Fibroblast of peridontal ligament (primary cell): ENCODE data around the gene PPIF.

Experiments
- DNase-seq: peaks from one replicate; pipeline ENCODE4 v3.0.0-alpha.2; 2010; ENCODE audit errors: extremely low read depth

The PPIF gene

DNA sequence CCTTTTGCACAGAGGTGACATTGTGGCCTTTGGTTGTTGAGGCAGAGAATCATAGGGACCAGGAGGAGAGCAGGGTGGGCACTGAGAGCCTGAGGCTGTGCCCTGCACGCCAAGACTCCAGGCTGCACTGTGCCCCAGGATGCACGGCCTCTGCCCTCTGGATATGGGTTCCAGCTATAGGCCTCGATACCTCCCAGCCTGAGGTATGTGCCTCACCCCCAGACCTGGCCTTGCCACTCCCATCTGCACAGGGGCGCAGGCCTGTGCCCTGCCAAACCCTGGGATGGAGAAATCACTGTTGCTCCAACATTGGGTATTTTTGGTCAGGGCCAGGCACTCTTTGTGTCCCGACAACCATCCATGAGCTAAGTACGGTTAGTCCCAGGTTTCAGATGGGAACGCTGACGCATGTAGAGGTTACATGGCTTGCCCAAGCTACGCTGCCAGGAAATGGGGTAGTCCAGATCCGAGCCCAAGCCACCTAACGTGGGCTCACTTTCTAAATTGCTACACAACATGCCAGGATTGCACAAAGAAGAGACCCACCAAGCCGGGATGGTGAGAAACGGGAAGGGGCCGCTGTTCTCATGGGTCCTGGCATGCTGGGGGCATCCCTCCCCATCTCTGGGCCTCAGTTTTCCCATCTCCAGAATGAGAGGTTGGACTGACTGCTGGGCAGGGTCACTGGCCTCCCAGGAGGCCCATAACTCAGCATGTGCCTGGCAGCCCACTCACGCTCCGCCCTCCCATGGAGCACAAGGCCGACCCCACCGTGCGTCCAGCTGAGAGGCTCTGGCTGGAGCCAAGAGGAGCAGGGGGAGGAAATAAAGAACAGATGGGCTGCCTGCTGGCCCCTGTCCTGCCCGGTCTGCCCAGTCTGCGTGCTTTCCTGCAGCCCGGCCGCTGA, 54.0 kb downstream of the PPIF start:
- DNase-seq, result peak; percentile 51

DNA sequence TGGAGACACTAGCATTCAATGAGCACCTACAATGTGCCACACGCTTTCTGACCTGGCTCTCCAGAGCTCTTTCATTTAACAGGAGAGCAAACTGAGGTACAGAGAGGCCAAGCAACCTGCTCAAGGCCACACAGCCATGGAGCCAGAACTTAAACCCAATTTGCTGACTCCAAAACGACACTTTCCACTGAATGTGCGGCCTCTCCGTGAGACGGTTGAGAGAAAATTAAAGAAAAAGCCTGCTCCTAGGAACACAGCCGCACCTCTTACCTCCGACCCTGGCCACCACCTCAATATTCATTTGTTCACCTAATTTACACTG, 55.3 kb downstream of the PPIF start:
- DNase-seq, result no peak

DNA sequence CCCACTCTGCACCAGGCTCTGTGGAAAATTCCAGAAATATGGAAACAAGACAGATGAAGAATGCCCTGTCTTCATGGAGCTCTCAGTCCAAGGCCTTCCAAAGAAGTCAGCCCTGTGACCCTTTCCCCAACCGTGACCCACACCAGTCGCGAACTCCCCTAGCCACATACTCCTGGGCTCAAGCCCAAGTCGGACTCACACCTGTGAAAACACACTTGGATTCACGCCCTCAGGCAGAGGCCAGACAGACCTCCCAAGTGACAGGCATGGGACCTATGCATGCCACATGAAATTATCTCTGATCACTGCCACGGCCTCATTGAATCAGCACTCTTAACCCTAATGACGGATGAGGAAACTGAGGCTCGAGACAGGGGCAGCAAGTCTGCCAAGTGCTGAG, 55.7 kb downstream of the PPIF start:
- DNase-seq, result no peak

DNA sequence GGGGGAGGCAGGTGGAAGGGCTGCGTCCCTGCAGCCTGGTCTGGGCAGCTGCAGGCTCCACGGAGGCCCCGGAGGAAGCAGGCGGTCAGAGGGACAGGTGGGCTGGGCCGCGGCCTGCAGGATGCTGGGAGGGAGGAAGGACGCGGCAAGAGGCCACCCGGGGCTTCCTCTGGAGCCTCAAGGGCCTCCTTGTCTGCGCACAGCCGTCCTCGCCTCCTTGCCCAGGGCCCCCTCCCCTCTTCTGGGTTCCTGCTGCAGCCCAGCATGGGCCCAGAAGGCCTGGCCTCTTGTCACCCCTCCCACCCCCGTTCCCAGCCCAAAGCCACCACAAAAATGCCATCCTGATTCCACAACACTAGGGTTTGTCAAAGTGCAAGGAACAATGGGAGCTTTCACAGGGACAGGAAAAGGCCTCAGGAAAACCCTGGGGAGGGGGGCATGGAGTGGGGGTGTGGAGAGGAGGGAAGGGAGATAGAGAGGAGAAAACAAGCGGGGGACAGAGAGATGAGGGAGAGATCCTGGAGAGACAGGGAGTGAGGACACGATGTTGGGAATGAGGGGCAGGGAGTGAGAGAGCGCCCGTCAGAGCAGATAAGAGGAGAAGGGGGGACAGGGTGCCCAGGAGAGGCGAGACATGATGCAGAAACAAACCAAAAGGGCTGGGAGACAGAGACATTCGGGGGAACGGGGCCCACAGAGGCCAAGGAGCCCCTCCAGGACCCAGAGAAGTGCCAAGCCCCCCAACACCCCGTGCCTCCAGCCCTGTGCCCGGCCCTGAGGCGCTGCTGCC, 56.4 kb downstream of the PPIF start:
- no peak for DNase-seq

DNA sequence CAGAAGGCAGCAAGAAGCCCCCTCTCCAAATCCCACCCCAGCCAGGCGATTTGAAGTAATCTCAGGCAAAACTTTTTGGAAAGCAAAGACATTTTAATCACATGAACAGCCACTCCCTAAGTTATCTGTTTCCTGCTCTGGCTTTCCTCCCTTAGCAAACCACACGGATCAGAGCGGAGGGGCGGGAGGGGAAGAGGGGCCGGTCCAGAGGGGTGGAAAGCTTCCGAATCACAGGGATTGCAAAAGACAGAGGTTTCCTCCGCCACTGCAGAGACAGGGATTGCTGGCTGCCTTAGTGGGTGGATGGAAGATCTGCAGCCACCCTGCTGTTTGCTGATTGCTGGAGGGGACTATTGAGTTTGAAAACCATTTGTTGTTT, 57.0 kb downstream of the PPIF start:
- peak; percentile 90 for DNase-seq

DNA sequence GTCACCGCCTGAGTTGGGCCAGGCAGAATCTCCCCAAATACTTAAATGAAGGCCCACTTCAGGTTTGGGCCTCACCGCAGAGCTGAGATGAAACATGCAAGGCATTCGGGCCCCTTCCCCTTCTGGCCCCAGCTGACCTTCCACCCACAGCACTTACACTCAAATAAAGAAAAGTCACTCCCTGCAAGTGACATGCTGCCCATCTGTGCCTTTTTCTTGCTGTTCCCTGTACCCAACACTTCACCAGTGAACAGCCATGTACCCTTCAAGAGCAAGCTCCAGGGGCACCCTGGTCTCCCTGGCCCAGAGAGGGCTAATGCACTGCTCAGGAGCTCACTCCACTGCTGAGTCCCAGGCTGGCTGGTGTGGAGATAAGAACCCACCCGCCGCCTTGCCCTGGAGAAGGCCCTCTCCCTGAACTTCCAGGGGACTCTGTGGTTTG, 57.4 kb downstream of the PPIF start:
- no peak for DNase-seq
